ENCODE measurements around the gene ZXDB. TPM values are rescaled to one million over a fixed set of nuclear protein-coding genes. Genes with fewer than 3 reads are reported as not detected.
A peak's percentile ranks its signal among the peaks of the same experiment; 100 is the strongest.
"Not testable (repeated sequence)": the region's sequence is repeated elsewhere in the genome, so short reads cannot be mapped to it uniquely, and the experiment has no call there.

Gene ZXDB
- total RNA-seq (1 to 10 TPM; 6.9 to 7.6 TPM), polyA plus RNA-seq (ENCODE audit: insufficient read depth, low read depth, low replicate concordance) (3.6 TPM)
- long read RNA-seq, donor 1, full-length matches to known transcripts = 16 of 16 reads
- long read RNA-seq, donor 1, partial matches to known transcripts = 0 of 16 reads
- long read RNA-seq, donor 1, other reads (novel, unspliced or antisense) = 0 of 16 reads
- long read RNA-seq, donor 2, full-length matches to known transcripts = 8 of 8 reads
- long read RNA-seq, donor 2, partial matches to known transcripts = 0 of 8 reads
- long read RNA-seq, donor 2, other reads (novel, unspliced or antisense) = 0 of 8 reads

DNA sequence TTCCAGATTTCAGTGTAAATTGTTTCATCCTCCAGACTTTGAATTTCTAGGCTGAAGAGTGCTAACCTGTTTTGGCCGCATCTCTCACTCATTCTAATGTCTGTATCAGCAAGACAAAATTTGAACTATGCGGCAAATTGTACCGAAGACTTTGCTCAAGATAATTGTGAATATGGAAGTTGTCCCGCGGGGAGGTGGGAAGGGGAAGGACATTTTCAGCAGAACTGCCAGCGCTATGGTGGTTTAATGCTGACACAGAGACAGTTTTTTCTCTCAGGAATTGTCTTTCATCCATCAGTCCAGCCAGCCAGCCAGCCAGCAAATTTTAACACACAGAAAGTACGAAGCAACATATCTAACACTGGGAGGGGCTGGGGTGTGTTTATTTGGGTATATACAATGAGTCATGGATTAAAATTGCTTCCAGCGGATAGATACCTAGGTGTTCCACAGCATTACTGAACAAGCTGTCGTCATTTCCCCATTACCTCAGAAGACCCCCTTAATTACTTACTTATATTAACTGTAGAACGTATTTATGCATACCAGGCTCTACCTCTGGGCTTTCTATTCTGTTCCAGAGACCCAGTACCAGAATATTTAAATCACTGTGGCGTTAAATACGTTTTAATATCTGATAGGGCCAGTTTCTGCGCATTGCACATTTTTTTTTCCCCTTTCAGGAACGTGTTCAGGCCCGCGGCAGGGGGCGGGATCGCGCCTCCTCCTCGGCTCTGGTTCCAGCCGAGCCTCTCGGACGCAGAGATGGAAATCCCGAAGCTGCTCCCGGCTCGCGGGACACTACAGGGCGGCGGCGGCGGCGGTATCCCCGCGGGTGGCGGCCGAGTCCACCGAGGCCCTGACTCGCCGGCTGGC is at the start of gene ZXDB:
Gene ZXDB, plus strand, starts transcription at position 728 of the 876 bp plus-strand sequence. Its CDS starts 38 bp downstream, at position 766.
- intact Hi-C loops (cut with DNase I; ENCODE audit: low total_unique reads); H3K4me1 ChIP-seq; H3K36me3 ChIP-seq (ENCODE audit: low read depth, missing control alignments); H3K27me3 ChIP-seq; H3K9me3 ChIP-seq: not testable (repeated sequence)
- H3K4me3 ChIP-seq = peak within 1 kb of the TSS; percentile 44 to 69
- WGBS, 2 donors = 4 to 5% methylated on average over 12 to 13 of the region's 39 CpGs
- DNase-seq = peak; percentile 18
- H3K27ac ChIP-seq = peak within 1 kb of the TSS; percentile 89 to 93

DNA sequence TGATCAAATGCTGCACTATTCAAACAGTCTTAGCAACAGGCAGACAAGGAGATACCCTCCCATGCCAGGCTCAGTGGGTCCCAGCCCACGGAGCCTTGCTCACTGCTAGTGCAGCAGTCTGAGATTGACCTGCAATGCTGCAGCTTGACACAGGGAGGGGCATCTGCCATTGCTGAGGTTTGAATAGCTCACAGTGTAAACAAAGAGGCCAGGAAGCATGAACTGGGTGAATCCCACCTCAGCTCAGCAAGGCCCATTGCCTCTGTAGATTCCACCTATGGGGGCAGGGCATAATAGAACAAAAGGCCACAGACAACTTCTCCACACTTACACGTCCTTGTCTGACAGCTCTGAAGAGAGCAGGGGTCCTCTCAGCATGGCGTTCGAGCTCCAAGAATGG is 26.6 kb upstream of the ZXDB start:
- TF ChIP-seq, protein P1, sequence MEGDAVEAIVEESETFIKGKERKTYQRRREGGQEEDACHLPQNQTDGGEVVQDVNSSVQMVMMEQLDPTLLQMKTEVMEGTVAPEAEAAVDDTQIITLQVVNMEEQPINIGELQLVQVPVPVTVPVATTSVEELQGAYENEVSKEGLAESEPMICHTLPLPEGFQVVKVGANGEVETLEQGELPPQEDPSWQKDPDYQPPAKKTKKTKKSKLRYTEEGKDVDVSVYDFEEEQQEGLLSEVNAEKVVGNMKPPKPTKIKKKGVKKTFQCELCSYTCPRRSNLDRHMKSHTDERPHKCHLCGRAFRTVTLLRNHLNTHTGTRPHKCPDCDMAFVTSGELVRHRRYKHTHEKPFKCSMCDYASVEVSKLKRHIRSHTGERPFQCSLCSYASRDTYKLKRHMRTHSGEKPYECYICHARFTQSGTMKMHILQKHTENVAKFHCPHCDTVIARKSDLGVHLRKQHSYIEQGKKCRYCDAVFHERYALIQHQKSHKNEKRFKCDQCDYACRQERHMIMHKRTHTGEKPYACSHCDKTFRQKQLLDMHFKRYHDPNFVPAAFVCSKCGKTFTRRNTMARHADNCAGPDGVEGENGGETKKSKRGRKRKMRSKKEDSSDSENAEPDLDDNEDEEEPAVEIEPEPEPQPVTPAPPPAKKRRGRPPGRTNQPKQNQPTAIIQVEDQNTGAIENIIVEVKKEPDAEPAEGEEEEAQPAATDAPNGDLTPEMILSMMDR (IDR thresholded peaks at IDR 0.05) = no peak
- TF ChIP-seq POLR2A (IDR thresholded peaks at IDR 0.05) = no peak
- no peaks in the 10 kb centered on the region for H3K36me3 ChIP-seq (ENCODE audit: low read depth, missing control alignments)
- no peak for DNase-seq
- no peak overlapping the region for H3K27ac ChIP-seq
- H3K4me1 ChIP-seq = no peaks in the 10 kb centered on the region
- H3K9me3 ChIP-seq = no peaks in the 10 kb centered on the region
- 38 to 58% methylated on average over 2 to 3 of the region's 4 CpGs for WGBS, 2 donors
- H3K27me3 ChIP-seq = no peaks in the 10 kb centered on the region
- intact Hi-C loops (cut with DNase I; ENCODE audit: low total_unique reads) = no loop called here
- no peak overlapping the region for H3K4me3 ChIP-seq

DNA sequence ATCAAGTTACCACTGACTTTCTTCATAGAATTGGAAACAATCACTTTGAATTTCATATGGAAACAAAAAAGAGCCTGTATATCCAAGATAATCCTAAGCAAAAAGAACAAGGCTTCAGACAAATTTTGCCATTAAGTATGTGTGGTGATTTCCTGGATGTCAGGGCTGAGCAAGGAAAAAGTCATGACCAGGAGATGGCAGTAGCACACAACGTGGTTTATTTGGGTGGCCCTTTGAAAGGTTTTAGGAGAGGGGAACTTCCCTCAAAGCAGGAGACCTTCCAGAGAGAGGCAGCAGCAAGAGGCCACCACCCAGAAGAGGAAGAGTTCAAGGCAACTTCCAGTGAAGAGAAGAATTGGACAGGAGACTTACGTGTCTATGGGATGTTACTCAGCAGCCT is 18.1 kb upstream of the ZXDB start:
- Histone ChIP-seq H3K9me3 (no peaks in the 10 kb centered on the region), H3K27ac (no peak overlapping the region), H3K36me3 (ENCODE audit: low read depth, missing control alignments) (no peaks in the 10 kb centered on the region), H3K4me3 (no peak overlapping the region), H3K27me3 (no peaks in the 10 kb centered on the region), H3K4me1 (no peaks in the 10 kb centered on the region)
- WGBS, 2 donors = 25 to 60% methylated on average over 2 of the region's 2 CpGs
- intact Hi-C loops (cut with DNase I; ENCODE audit: low total_unique reads) = no loop called here
- TF ChIP-seq, protein P1 (IDR thresholded peaks at IDR 0.05) = peak in 1 of 3 experiments; percentile 10
- TF ChIP-seq POLR2A (IDR thresholded peaks at IDR 0.05) = no peak
- DNase-seq = no peak

DNA sequence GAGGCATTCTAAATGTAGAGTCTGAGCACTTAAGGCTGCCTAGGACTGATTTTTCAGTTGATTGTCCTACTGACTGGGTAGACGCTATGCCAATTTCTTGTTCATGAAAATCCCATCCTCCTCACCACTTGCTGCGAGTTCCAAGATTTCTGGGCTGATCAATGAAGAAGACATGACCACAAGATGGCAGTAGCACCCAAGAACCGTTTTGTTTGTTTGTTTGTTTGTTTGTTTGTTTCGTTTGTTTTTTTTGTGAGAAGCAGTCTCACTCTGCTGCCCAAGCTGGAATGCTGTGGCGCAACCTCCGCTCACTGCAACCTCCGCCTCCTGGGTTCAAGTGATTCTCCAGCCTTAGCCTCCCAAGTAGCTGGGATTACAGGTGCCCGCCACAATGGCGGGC is 8.9 kb upstream of the ZXDB start:
- H3K27ac ChIP-seq; DNase-seq; intact Hi-C loops (cut with DNase I; ENCODE audit: low total_unique reads); H3K36me3 ChIP-seq (ENCODE audit: low read depth, missing control alignments); H3K27me3 ChIP-seq; H3K4me3 ChIP-seq; H3K9me3 ChIP-seq; H3K4me1 ChIP-seq: not testable (repeated sequence)
- 76 to 79% methylated on average over 4 to 9 of the region's 9 CpGs for WGBS, 2 donors

DNA sequence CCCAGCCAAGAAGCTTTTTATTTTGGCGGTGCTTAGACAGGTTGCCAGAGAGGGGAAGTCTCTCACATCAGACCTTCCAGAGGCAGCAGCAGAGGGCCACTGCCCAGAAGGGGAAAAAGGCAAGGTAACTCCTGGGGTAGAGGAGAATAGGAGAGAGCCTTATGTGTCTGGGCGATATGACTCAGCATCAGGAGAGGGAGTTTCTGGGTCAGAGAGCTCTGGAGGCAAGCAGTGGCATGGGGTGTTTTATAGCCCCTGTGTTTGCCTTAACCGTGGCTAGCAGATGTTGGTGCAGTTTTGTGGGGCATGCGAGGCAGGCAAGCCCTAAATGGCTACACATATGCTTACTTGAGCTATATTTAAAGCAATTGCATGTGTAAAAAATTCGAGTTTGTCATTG is 8.3 kb upstream of the ZXDB start:
- Histone ChIP-seq H3K27me3 (no peaks in the 10 kb centered on the region), H3K4me3 (no peak overlapping the region), H3K27ac (no peak overlapping the region), H3K9me3 (no peaks in the 10 kb centered on the region), H3K4me1 (no peaks in the 10 kb centered on the region), H3K36me3 (ENCODE audit: low read depth, missing control alignments) (no peaks in the 10 kb centered on the region)
- WGBS, 2 donors = 58 to 73% methylated on average over 4 to 5 of the region's 5 CpGs
- DNase-seq = no peak
- TF ChIP-seq, protein P1 (IDR thresholded peaks at IDR 0.05) = no peak
- no peak for TF ChIP-seq POLR2A (IDR thresholded peaks at IDR 0.05)
- intact Hi-C loops (cut with DNase I; ENCODE audit: low total_unique reads) = no loop called here

Data from testis (tissue), 5 donors.